Endothelial cell of umbilical vein (primary cell): ENCODE results near the gene KCNH1.

Experiments
- EZH2 ChIP-seq: IDR thresholded peaks from 2 replicates; pipeline ENCODE4 v1.6.1; 2012; ENCODE audit warnings: borderline replicate concordance, low read depth, mild to moderate bottlenecking, moderate library complexity, low read length, inconsistent platforms; ENCODE audit not compliant: severe bottlenecking
- GATA2 ChIP-seq: IDR thresholded peaks from 2 replicates; pipeline ENCODE4 v1.7.0; 2011; ENCODE audit warnings: low read depth, mild to moderate bottlenecking, moderate library complexity, mixed read lengths, low read length; ENCODE audit not compliant: insufficient read length, insufficient read depth
- JUN ChIP-seq: IDR thresholded peaks from 2 replicates; pipeline ENCODE4 v1.6.1; 2011; ENCODE audit warnings: borderline replicate concordance, low read depth; ENCODE audit not compliant: insufficient read length, insufficient read depth
- MYC ChIP-seq: IDR thresholded peaks from one replicate; pipeline ENCODE4 v1.6.1; 2011; ENCODE audit warnings: mild to moderate bottlenecking, low read depth, low read length
- POLR2A ChIP-seq: IDR thresholded peaks from 2 replicates; pipeline ENCODE4 v1.6.1; 2012; ENCODE audit warnings: low read depth, mild to moderate bottlenecking, control low read depth, low read length
- POLR2AphosphoS5 ChIP-seq: IDR thresholded peaks from 2 replicates; pipeline ENCODE4 v1.6.1; 2012; ENCODE audit warnings: low read depth, mild to moderate bottlenecking, control low read depth, low read length, moderate library complexity; ENCODE audit not compliant: insufficient read depth
- TF ChIP-seq, protein P1 (sequence below), 2 donors: IDR thresholded peaks; 1 replicate in 1 of 2; 2 replicates in 1 of 2; pipeline ENCODE4 v1.5.1; 2011; ENCODE audit warnings: low read length in 2 of 2, mild to moderate bottlenecking in 2 of 2, moderate library complexity in 2 of 2, control low read depth in 1 of 2, inconsistent platforms in 1 of 2, low read depth in 1 of 2; ENCODE audit not compliant: insufficient read depth in 1 of 2; ENCODE audit errors: extremely low read depth in 1 of 2
- TF ChIP-seq, protein P2 (sequence below): IDR thresholded peaks from 2 replicates; pipeline ENCODE4 v1.6.1; 2011; ENCODE audit not compliant: insufficient read depth, insufficient read length

DNA sequence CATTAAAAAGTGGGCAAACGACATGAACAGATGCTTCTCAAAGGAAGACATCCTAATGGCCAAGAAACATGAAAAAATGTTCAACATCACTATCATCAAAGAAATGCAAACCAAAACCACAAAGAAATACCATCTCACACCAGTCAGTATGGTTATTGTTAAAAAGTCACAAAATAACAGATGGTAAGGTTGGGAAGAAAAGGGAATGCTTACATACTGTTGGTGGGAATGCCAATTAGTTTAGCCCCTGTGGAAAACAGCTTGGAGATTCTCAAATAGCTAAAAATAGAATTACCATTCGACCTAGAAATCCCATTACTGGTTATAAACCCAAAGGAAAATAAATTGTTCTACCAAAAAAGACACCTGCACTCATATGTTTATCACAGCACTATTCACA is 369.4 kb downstream of the KCNH1 start:
- TF ChIP-seq, protein P1, sequence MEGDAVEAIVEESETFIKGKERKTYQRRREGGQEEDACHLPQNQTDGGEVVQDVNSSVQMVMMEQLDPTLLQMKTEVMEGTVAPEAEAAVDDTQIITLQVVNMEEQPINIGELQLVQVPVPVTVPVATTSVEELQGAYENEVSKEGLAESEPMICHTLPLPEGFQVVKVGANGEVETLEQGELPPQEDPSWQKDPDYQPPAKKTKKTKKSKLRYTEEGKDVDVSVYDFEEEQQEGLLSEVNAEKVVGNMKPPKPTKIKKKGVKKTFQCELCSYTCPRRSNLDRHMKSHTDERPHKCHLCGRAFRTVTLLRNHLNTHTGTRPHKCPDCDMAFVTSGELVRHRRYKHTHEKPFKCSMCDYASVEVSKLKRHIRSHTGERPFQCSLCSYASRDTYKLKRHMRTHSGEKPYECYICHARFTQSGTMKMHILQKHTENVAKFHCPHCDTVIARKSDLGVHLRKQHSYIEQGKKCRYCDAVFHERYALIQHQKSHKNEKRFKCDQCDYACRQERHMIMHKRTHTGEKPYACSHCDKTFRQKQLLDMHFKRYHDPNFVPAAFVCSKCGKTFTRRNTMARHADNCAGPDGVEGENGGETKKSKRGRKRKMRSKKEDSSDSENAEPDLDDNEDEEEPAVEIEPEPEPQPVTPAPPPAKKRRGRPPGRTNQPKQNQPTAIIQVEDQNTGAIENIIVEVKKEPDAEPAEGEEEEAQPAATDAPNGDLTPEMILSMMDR (IDR thresholded peaks at IDR 0.05; ENCODE audit: extremely low read depth in 1 of 2, insufficient read depth in 1 of 2, low read depth in 1 of 2, low read length in 2 of 2) = no peak
- no peak for TF ChIP-seq POLR2A
- TF ChIP-seq, protein P2, sequence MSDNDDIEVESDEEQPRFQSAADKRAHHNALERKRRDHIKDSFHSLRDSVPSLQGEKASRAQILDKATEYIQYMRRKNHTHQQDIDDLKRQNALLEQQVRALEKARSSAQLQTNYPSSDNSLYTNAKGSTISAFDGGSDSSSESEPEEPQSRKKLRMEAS = no peak
- no peak for TF ChIP-seq EZH2
- TF ChIP-seq POLR2AphosphoS5 = no peak
- no peak for TF ChIP-seq GATA2
- no peak for TF ChIP-seq JUN
- no peak for TF ChIP-seq MYC
